Stimulated activated CD8-positive, alpha-beta memory T cell treated with anti-CD3 and anti-CD28 coated beads, Interleukin-4, amount 100 ng/mL, for 4 hours (primary cell): ENCODE measurements around the gene TRA2A.
"Not testable (repeated sequence)": the region's sequence is repeated elsewhere in the genome, so short reads cannot be mapped to it uniquely, and the experiment has no call there.

Experiments used
- DNase-seq, 2 donors: peaks; one replicate each; pipeline ENCODE4 v3.0.0-alpha.2; 2020; ENCODE audit warnings: low read depth in 2 of 2, low spot score in 1 of 2

The TRA2A gene

DNA sequence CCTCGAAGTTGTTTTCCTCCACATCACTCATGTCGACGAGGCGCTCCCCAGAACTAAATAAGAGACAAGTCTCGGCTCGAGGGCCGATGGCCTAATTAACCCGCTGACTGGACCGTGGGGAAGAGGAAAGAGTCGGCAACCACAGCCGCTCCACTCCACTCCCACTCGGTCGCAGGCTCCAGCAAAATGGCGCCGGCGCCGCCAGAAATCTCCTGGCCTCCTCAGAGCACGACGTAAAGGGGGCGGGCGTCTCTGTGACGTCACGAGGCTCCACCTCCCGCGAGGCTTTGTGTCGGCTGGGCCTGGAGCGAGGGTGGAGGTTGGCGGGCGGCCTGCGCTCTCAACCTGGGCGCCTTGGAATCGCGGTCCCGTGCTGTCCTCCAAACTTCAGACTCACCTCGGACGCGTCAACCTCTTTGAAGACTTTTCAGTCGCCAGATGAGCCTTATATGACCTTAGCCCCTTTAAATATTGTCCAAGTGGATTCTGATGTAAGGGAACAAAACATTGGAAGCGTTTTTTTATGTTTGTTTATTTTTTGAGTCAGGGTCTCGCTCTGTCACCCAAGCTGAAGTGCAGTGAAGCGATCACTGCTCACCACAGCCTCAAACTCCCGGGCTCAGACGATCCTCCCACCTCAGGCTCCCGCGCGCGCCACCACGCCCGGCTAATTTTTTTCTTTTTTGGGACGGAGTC, at the start of gene TRA2A:
Gene TRA2A, minus strand, starts transcription at position 188 of the 696 bp plus-strand sequence. Its CDS starts 157 bp downstream, at position 31.
- DNase-seq = peak; percentile 93 to 96

DNA sequence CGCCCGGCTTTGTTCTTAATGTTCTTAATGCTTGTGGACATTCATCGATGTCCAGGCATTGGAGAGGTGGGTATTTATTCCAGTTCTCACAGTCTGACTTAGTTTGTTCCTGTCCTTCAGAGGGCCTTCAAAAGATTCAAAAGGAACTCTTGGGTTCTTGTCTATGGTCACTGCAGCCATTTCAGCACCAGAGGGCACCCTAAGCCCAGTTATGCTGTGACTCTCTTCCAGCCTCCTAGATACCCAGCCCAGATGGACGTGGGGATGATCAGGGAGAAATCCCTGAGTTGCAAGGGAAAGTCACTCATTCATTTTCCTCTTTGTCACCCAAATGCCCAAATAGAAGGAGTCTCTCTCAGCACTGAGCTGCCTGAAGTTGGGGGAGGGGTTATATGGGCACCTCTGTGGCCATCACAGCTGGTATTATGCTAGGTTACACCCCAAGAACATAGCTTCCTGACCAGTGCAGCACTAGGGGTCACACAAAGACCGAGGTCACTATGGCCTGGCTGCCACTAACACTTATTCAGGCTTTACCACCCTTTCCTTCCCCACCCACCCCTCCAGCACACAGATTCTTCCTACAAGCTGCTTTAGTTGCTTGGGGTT, 38.9 kb upstream of the TRA2A start:
- DNase-seq = peak; percentile 24 to 32

DNA sequence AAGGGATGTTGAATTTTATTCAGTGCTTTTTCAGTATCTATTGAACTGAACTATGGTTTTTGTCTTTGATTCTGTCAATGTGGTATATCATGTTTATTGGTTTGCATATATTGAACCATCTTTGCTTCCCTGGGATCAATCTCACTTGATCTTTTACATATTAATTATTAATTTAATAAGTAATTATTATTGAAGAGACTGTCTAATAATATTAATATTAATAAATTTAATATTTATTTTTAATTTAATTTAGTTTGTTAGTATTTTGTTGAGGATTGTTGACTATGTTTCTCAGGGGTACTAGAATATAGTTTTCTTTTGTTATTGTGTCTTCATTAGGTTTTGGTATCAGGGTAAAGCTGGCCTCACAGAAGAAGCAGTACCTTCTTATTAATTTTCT, 26.5 kb upstream of the TRA2A start:
- DNase-seq = no peak

DNA sequence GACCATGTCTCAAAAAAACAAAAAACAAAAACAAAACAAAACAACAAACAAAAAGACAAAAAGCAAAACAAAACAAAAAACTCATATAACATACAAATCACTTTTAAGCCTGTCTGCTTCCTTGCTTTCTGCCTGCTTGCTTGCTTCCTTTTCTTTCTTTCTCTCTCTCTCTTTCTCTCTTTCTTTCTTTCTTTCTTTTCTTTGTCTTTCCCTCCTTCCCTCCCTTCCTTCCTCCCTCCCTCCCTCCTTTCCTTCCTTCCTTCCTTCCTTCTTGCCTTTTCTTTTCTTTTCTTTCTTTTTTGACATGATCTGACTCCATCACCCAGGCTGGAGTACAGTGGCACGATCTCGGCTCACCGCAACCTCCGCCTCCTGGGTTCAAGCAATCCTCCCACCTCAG, 15.9 kb upstream of the TRA2A start:
- no peak for DNase-seq

DNA sequence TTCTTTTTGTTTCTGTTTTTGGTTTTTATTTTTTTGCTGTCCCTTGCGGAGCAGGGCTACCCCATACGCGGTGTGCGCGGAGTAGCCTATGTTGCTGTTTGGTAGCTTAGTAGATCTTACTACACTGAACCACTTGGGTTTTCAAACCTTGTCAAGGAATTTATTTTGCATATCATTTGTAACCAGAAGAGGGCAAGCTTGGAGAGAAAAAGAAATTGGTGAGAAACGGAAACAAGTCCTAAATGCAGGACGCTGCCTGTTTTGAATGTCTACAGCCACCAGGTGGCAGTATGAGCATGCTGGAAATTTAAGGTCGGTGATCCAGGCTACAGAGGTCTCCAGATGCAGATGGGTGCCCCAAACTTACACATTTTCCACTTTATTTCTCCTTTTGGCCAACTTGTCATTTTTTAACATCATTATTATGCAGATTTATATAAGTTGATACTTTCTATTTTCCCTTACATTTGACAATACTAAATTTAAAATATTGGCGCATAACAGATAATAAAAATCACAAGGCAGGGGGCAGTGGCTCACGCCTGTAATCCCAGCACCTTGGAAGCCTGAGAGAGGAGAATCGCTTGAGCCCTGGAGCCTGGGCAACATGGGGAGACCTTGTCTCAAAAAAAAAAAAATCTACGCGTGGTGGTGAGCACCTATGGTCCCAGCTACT, 15.3 kb upstream of the TRA2A start:
- DNase-seq = peak; percentile 46 to 49

DNA sequence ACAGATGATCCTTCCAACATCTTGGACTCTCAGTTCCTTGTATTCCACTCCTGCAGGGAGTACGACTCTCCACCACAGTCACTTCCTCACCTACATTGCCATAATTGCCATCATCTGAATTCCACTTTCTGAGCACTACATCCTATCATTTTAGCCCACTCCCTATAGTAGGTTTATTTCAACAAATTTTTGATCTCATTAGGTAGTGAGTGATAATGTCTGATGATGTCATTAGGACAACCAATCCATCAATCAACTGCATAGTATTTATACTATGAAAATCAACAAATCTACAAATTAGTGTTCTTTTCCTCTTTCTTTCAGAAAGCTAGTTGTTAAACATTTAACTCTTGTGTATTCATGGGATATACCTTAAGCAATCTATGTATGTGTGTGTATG, 13.7 kb upstream of the TRA2A start:
- no peak for DNase-seq

DNA sequence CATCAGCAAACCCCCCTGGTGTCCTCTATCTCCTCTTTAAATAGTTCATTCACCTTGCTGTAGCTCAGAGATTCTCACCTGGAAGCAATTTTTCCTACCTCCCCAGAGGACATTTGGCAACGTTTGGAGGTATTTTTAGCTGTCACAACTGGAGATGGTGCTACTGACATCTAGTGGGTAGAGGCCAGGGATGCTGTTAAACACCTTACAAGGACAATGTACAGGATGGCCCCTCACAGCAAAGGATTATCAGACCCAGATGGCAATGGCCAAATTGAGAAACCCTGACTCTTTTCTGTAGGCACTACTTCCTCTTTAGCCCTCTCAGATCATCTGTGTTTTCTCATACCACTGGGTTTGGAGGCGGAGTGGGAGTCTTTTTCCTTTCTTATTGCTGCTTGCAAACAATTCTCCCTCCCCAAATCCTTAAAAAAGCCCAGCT, 13.2 kb upstream of the TRA2A start:
- no peak for DNase-seq

DNA sequence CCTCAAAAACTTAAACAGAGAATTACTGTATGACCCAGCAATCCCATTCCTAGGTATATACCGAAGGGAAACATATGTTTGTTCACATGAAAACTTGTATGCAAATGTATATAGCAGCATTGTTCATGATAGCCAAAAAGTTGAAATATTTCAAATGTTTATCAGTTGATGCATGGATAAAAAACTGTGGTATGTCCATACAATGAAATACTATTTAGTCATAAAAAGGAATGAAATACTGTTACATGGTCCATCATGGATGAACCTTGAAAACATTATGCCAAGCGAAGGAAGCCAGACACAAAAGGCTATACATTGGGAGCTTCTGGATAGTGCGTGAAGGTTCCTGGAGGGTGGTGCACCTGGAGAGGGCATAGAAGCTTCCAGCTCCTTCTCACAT, 11.0 kb upstream of the TRA2A start:
- DNase-seq = no peak

DNA sequence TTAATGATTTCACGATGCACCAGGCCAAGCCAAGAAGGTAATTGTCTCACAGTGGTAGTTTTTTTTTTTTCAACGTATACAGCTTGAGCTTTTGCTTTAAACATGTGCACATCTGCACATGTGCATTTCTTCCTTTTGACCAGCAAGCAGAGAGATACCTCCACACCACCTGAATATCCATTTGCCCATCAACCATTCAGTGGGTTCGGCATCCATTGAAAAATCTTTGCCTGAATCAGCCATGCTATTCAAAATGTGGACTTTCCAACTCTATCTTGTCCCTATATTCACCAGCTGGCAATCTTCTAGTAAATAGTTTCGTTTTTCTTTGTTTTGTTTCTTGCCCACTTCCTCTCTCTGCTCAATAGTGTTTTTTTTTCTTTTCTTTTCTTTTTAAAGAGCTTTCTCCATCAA, 7.7 kb upstream of the TRA2A start:
- no peak for DNase-seq

DNA sequence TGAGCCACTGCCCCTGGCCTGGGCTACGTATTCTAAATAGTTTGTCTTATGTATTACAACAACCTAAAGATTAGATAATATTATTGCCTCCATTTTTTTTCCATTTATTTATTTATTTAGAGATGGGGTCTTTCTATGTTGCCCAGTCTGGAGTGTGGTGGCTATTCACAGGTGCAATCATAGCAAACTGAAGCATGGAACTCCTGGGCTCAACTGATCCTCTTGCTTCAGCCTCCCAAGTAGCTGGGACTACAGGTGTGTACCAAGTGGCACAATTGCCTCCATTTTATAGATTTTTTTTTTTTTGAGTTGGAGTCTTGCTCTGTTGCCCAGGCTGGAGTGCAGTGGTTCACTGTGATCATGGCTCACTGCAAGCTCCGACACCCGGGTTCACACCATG, 6.5 kb upstream of the TRA2A start:
- no peak for DNase-seq

DNA sequence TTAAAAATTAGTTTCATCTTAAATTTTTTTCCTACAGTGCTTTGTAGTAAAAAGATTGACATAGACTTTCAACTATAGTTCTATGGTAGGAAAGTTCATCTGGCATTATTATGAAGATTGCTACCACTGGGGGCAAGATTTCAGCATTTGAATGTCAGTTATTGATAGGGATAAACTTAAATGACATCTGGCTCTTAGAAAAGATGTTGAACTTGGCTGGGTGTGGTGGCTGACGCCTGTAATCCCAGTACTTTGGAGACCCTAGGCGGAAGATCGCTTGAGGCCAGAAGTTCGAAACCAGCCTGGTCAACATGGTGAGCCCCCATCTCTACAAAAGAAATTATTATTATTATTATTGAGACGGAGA, 1.4 kb upstream of the TRA2A start:
- DNase-seq = no peak

DNA sequence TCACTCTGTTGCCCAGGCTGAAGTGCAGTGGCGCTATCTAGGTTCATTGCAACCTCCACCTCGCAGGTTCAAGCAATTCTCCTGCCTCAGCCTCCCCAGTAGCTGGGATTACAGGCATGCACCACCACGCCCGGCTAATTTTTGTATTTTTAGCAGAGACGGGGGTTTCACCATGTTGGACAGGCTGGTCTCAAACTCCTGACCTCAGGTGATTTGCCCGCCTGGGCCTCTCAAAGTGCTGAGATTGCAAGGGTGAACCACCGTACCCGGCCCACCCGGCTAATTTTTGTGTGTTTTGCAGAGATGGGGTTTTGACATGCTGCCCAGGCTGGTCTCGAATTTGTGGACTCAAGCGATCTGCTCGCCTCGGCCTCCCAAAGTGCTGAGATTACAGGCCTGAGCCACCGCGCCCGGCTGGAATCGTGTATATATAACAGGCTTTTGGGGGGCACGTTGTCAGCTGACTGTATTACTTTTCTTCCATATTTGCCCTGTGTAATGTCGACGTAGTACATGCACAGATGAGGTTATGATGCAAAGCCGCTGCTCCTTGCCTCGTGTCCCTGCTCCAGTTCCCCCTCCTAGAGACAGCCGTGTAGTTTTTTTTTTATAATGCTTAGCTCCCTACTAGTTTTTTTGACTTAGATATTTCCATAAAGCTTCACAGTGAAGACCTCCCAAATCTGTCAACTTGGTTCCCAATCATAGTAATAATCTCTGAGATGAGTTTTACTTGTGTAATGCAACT, 883 bp upstream of the TRA2A start:
- DNase-seq = no peak

DNA sequence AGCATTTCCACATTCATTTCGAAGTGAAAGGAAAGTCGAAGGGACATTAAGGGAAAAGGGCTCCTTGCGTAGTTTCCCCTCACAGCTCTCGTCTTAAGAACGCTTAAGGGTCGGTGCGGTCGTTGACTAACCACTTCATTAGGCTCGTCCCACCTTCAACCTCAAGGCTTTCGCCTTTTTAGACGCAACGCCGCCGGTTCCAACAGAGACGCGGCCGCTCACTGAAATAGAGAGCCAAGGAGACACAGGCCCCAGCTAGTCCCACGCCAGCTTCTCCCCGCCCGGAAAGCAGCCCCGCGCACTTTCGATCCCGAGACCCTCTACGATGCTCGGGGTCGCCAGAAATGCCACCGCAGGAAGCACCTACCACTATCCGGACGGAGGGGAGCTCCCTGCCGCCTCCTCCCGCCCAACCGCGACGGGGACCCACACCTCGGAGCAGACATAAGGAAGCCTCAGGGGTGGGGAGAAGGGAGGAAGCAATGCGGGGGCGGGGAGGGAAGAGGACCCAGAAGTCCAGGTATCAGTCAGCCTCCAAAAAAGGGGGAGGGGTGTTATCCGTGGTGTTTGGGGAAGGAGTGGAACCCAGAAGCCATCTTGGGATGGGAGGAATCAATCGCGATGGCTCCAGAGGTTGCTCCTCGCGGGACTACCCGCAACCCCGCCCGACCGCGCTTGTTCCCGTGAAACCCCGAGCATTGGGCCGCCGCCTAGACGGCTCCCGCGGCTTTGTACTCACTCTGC, 559 bp downstream of the TRA2A start:
- peak; percentile 10 to 18 for DNase-seq

DNA sequence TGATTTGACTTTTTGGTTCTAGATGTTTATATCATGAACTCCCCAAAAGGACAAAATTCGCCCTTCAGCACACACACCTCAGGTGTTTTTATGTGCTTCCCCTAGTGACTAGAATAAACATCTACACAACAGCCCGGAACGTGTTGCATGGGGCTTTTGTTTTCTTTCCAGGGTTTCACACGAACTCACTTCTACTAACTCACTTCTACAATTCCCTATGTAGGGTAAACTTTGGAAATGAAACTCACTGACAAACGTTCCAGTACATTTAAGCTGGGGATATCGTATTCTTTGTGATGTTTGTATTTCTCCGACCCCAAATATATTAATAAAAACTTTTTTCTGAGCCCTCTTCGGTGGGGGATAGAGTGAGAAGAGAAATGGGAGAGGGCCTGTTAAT, 1.4 kb downstream of the TRA2A start:
- DNase-seq = peak in 1 of 2 donors; percentile 10

DNA sequence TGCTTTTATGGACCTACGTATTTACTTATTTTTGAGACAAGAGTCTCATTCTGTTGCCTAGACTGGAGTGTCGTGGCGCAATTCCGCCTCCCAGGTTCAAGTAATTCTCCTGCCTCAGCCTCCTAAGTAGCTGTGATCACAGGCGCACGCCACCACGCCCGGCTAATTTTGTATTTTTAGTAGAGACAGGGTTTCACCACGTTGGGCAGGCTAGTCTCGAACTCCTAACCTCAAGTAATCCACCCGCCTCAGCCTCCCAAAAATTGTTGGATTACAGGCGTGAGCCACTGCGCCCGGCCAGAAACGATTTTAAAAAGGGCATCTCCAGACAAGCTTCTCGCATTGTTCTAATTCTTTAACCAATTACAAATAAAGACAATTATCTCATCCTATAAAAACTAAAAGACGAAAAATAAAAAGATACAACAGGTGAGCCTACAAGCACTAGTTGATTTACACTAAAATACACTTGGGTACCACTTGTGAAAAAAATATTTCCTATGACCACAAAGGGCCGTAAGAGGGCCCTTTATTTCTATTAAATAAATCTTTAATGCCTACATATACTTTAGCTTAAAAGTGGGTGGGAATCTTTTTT, 2.4 kb downstream of the TRA2A start:
- no peak for DNase-seq

DNA sequence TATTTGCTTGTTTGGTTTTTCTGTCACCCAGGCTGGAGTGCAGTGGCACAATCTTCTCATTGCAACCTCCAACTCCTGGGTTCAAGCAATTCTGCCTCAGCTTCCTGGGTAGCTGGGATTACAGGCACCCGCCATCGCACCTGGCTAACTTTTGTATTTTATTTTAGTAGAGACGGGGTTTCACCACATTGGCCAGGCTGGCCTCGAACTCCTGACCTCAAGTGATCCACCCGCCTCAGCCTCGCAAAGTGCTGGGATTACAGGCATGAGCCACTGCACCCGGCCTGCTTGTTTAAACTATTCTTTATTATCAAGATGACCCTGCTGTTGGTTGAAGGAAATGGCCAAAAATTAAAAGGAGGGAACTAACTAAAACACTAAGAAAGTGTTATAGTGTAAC, 6.2 kb downstream of the TRA2A start:
- DNase-seq = not testable (repeated sequence)

DNA sequence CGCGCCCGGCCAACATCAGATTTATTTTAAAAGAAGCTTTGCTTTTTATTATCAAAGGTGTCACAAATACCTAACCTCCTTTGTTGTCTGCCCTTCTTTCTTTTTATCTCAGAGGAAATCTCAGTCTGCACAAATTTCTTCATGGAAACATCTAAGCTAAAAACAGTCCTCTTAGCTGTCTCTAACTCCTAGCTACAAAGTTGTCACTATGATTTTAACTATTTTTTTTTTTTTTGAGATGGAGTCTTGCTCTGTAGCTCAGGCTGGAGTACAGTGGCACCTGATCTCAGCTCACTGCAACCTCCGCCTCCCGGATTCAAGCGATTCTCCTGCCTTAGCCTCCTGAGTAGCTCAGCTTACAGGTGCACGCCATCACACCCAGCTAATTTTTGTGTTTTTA, 7.3 kb downstream of the TRA2A start:
- DNase-seq = no peak

DNA sequence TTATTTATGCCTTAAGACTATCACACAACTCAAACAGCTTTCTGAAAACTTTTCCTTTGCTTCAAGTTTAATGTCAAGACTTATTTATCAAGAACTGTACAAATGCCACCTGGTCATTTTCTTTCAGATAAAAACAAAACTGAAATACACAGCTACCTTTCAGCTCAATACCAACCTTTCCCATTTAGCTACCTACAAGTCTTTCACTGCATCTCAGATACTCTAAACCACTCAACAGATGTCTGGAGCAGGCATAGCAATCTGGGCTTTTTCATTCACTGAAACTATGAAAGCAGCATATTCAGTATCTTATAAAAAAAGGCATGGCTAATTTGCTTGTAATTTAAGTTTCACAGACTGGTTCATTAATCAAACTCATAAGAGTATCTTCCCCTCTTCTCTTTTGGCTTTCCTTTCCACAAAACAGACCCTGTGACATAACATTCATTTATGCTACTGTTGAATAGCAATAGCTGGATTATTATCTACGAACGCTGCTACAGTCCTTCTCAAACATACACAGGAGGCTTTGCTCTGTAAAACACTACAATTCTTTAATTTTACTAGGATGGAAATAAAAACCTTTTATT, 8.2 kb downstream of the TRA2A start:
- no peak for DNase-seq

DNA sequence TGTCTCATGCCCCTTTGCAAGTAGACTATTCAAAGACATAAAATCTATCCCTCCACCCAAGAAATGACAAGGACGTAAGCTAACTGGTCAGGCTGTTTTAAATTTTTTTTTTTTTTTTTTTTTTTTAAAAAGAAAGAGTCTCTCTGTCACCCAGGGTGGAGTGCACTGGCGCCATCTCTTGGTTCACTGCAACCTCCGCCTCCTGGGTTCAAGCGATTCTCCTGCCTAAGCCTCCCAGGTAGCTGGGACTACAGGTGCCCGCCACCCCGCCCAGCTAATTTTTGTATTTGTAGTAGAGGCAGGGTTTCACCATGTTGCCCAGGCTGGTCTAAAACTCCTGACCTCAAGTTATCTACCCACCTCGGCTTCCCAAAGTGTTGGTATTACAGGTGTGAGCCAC, 11.2 kb downstream of the TRA2A start:
- DNase-seq = no peak

DNA sequence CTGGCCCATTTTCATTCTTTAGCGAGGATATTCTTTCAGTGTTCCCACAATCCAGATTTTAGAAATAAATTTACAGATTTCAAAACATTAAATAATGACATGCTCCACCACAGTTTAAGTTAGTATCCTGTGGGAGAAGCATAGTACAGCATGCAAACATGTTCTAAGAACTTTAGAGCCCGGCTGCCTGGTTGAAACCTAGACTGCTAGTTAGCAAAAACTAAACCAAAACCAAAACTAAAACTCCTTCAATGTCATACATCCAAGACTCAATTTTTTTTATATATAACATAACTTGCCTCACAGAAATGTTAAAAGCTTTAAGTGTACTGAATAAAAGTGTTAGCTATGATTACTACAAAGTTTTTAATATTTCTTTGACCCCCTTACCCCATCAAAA, 17.0 kb downstream of the TRA2A start:
- DNase-seq = no peak
